Osteoblast (primary cell): ENCODE data around the gene SND1. TPM values are rescaled to one million over a fixed set of nuclear protein-coding genes. Genes with fewer than 3 reads are reported as not detected.

Experiments used
- DNase-seq: peaks from one replicate; pipeline ENCODE4 v3.0.0; 2011; ENCODE audit warnings: low spot score, mixed read lengths; ENCODE audit not compliant: insufficient read length; ENCODE audit errors: missing footprints
- H2AFZ ChIP-seq: 2 replicates; pipeline ENCODE4 v1.6.0; 2011; ENCODE audit warnings: mild to moderate bottlenecking, low read length
- H3K27ac ChIP-seq: 2 replicates; pipeline ENCODE4 v1.5.1; 2011; ENCODE audit warnings: mild to moderate bottlenecking, low read depth, low read length, moderate library complexity
- H3K27me3 ChIP-seq: 2 replicates; pipeline ENCODE4 v1.6.0; 2012; ENCODE audit warnings: mild to moderate bottlenecking, control low read depth, inconsistent platforms, low read length, moderate library complexity; ENCODE audit not compliant: insufficient read depth
- H3K36me3 ChIP-seq: 2 replicates; pipeline ENCODE4 v1.5.1; 2011; ENCODE audit warnings: mild to moderate bottlenecking, low read length, control low read depth, moderate library complexity; ENCODE audit not compliant: insufficient read depth
- H3K4me1 ChIP-seq: 2 replicates; pipeline ENCODE4 v1.5.1; 2011; ENCODE audit warnings: mild to moderate bottlenecking, low read length, control low read depth, moderate library complexity; ENCODE audit not compliant: insufficient read depth
- H3K4me2 ChIP-seq: 2 replicates; pipeline ENCODE4 v1.6.0; 2011; ENCODE audit warnings: mild to moderate bottlenecking, low read length; ENCODE audit not compliant: insufficient read depth
- H3K4me3 ChIP-seq: fragments of 200-600 bp; sonication (generic); 3 replicates; pipeline ENCODE4 v1.5.1; 2012; ENCODE audit warnings: mild to moderate bottlenecking, low read length, inconsistent platforms; ENCODE audit not compliant: insufficient read depth
- H3K79me2 ChIP-seq: 2 replicates; pipeline ENCODE4 v1.6.0; 2012; ENCODE audit warnings: mild to moderate bottlenecking, low read length, control low read depth, inconsistent platforms; ENCODE audit not compliant: insufficient read depth
- H3K9me3 ChIP-seq: 2 replicates; pipeline ENCODE4 v1.5.1; 2011; ENCODE audit warnings: low read depth, low read length, control low read depth
- H4K20me1 ChIP-seq: 2 replicates; pipeline ENCODE4 v1.6.0; 2012; ENCODE audit warnings: mild to moderate bottlenecking, low read length, control low read depth; ENCODE audit not compliant: insufficient read depth
- total RNA-seq: library from RNA; depleted of rRNA; stranded (reverse); fragments of >200 nt; gene quantifications from 2 replicates; pipeline ENCODE4 v1.2.3, GENCODE V29; 2012
- TF ChIP-seq, protein P1 (sequence below): IDR thresholded peaks from 2 replicates; pipeline ENCODE4 v1.5.1; 2011; ENCODE audit warnings: mild to moderate bottlenecking, low read depth, low read length, moderate library complexity; ENCODE audit errors: extremely low read depth

Gene SND1
- total RNA-seq, 1 donor, result 257 TPM

DNA sequence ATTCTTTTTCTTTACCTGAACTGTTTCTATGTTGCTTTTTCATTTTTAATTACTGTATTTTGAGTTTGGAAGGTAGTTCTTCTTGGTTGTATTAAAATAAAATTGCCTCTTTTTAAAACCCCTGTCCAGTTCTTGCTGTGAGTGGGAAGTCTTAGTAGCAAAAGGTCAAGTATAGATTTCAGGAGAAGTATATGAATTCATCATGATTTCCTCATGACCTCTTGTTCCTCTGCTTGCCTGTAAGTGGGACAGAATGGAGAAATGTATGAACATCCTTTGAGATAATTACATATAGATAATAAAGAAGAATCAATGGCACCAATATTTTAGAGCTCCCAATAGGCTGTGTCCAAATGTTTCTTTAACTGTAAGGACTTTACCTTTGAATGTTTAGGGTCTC is 253.0 kb downstream of the SND1 start:
- no peaks in the 10 kb centered on the region for H3K9me3 ChIP-seq
- H3K4me3 ChIP-seq, result no peak overlapping the region
- no peaks in the 10 kb centered on the region for H3K27me3 ChIP-seq
- DNase-seq, result no peak
- TF ChIP-seq, protein P1, sequence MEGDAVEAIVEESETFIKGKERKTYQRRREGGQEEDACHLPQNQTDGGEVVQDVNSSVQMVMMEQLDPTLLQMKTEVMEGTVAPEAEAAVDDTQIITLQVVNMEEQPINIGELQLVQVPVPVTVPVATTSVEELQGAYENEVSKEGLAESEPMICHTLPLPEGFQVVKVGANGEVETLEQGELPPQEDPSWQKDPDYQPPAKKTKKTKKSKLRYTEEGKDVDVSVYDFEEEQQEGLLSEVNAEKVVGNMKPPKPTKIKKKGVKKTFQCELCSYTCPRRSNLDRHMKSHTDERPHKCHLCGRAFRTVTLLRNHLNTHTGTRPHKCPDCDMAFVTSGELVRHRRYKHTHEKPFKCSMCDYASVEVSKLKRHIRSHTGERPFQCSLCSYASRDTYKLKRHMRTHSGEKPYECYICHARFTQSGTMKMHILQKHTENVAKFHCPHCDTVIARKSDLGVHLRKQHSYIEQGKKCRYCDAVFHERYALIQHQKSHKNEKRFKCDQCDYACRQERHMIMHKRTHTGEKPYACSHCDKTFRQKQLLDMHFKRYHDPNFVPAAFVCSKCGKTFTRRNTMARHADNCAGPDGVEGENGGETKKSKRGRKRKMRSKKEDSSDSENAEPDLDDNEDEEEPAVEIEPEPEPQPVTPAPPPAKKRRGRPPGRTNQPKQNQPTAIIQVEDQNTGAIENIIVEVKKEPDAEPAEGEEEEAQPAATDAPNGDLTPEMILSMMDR, result no peak
- no peak overlapping the region for H3K4me2 ChIP-seq
- peak overlapping the region; percentile 25 for H3K27ac ChIP-seq
- peaks cover 69% of the 10 kb centered on the region for H3K79me2 ChIP-seq
- H4K20me1 ChIP-seq, result peaks cover 59% of the 10 kb centered on the region
- peaks cover 3% of the 10 kb centered on the region for H3K36me3 ChIP-seq
- no peak overlapping the region for H2AFZ ChIP-seq
- H3K4me1 ChIP-seq, result peaks cover 36% of the 10 kb centered on the region

DNA sequence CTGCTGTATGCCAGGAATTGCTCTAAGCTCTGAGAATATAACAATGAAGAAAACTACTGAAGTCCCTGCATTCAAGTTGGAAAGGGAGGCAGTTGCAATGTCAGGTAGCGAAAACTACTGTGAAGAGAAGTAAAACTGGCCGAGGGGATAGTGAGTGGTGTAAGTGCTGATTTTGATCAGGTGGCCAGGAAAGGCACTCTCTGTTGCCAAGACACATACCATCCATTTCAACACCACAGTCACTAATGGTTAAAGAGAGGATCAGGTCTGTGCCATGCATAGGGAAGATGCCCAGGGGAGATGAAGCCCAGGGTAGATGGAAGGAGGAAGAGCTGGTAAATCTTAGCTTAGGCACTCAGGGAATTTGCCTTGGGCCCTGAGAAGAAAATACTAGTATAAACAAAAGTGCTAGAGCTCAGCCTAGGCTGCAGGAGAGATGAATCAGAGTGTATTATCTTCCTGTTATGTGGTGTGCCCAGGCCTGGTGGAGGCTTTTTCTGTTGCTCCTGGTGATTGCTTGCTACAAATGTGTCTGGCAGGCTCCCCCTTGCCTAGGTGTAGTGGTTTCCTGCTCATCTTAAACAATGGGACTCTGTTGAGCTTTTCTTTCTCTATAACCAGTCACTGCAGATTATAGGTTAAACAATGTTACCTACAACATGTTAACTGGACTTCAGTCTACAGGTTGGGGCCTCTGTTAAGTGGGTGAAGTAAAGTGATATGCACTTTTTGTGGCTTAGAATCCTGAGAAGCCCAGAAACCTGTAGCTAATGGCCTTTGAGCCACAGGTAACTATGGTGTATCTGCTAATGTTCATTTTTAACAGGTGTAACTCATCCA is 253.7 kb downstream of the SND1 start:
- Histone ChIP-seq H3K79me2 (peaks cover 65% of the 10 kb centered on the region), H3K27me3 (no peaks in the 10 kb centered on the region), H3K4me1 (peaks cover 38% of the 10 kb centered on the region), H2AFZ (no peak overlapping the region), H3K27ac (peak overlapping the region; percentile 25), H3K9me3 (no peaks in the 10 kb centered on the region), H3K4me3 (no peak overlapping the region), H4K20me1 (peaks cover 52% of the 10 kb centered on the region), H3K36me3 (peaks cover 3% of the 10 kb centered on the region), H3K4me2 (no peak overlapping the region)
- TF ChIP-seq, protein P1, result no peak
- DNase-seq, result peak; percentile 38

DNA sequence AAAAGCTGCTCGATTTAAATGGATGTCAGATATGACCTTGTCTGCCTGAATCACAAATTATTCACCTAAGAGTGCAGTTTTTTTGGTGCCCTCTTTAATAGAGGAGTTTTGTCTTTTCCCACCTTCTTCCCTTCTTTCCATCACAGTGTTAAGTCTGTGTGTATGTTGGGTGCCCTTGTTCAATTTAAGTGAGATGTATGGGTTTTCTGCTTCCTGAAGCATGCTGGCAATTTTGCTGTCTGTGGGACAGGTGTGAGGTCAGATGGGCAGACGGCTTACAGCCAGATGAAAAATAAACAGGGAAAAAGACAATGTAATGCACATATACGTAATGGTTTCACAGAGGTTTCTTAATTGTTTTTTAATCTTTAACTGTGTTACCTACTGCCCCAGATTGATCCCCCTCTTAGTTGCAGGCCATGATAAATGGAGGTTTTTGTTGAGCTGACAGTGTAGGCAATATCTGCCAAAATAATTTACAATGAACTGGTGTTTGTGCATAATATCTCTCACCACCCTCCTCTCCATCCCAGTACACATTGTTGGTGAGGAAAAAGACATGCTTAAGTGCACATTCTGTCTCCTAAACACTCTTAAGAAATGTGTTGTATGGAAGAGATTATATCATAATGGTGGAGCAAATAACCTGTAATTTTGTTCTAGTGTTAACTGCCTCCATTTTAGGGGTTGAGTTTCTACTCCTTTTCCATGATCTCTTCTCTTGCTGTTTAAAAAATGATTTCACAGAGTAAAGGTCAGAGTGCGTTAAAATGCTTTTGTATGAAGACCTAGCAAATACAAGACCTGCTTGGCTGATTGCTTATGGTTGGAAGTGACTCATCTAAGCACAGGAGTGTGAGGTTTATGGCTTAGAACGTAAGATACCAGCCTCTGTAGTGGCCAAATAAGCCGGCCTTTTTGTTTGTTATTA is 255.4 kb downstream of the SND1 start:
- TF ChIP-seq, protein P1, result no peak
- H2AFZ ChIP-seq, result no peak overlapping the region
- no peak overlapping the region for H3K4me2 ChIP-seq
- H3K4me1 ChIP-seq, result peaks cover 38% of the 10 kb centered on the region
- H3K9me3 ChIP-seq, result no peaks in the 10 kb centered on the region
- no peak for DNase-seq
- H3K27ac ChIP-seq, result no peak overlapping the region
- H3K27me3 ChIP-seq, result no peaks in the 10 kb centered on the region
- peaks cover 57% of the 10 kb centered on the region for H3K79me2 ChIP-seq
- peaks cover 3% of the 10 kb centered on the region for H3K36me3 ChIP-seq
- no peak overlapping the region for H3K4me3 ChIP-seq
- H4K20me1 ChIP-seq, result peaks cover 45% of the 10 kb centered on the region
